Right lobe of liver (tissue), 4 donors: ENCODE results near the gene PHIP.

Experiments used
- POLR2A ChIP-seq: fragments of 450-650 bp; IDR thresholded peaks from one replicate; pipeline ENCODE4 v1.6.1; 2017; ENCODE audit warnings: antibody characterized with exemption, mild to moderate bottlenecking
- TF ChIP-seq, protein P1 (sequence below), 4 donors: fragments of 200-600 bp in 3 of 4; fragments of 450-650 bp in 1 of 4; IDR thresholded peaks; one replicate each; pipeline versions ENCODE4 v1.5.1 to v1.8.0; 2016 to 2022; ENCODE audit warnings: antibody characterized with exemption in 4 of 4, mild to moderate bottlenecking in 2 of 4
- donor health status: DM: no; HTN: no; CAD: no.
- donor health status: DM: no; HTN: no; CAD: no.
- donor health status: DM: no; HTN: yes; CAD: no.

DNA sequence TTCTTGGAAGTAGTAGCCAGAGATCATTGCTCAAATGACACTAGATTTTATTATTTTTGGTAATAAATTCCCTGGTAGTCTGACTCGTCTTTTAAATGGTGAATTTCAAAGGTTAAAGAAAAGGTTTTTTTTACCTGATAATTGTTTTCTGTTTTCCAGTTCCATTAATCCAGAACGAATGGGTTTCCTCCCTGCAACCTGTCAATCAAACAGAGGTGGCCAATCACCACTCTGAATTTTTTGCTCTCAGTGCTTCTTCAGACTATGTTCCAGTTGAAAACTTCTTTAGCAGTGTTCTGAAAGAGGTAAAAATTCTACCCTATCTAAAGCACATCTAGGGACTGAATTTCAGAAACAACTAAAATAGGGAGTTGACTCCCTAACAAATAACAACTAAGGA, 73.8 kb downstream of the PHIP start:
- TF ChIP-seq, protein P1, sequence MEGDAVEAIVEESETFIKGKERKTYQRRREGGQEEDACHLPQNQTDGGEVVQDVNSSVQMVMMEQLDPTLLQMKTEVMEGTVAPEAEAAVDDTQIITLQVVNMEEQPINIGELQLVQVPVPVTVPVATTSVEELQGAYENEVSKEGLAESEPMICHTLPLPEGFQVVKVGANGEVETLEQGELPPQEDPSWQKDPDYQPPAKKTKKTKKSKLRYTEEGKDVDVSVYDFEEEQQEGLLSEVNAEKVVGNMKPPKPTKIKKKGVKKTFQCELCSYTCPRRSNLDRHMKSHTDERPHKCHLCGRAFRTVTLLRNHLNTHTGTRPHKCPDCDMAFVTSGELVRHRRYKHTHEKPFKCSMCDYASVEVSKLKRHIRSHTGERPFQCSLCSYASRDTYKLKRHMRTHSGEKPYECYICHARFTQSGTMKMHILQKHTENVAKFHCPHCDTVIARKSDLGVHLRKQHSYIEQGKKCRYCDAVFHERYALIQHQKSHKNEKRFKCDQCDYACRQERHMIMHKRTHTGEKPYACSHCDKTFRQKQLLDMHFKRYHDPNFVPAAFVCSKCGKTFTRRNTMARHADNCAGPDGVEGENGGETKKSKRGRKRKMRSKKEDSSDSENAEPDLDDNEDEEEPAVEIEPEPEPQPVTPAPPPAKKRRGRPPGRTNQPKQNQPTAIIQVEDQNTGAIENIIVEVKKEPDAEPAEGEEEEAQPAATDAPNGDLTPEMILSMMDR (IDR thresholded peaks at IDR 0.05), result no peak
- no peak for TF ChIP-seq POLR2A
